Hematopoietic multipotent progenitor cell treated with erythropoietin and hydrocortisone succinate and interleukin-3 and kit ligand, for 15 days (in vitro differentiated cells): ENCODE results near the gene OXGR1.
A peak's percentile ranks its signal among the peaks of the same experiment; 100 is the strongest.

ENCODE experiments used
- DNase-seq: peaks from one replicate; pipeline ENCODE4 v3.0.0-alpha.2; 2015; ENCODE audit warnings: low spot score

Gene OXGR1

DNA sequence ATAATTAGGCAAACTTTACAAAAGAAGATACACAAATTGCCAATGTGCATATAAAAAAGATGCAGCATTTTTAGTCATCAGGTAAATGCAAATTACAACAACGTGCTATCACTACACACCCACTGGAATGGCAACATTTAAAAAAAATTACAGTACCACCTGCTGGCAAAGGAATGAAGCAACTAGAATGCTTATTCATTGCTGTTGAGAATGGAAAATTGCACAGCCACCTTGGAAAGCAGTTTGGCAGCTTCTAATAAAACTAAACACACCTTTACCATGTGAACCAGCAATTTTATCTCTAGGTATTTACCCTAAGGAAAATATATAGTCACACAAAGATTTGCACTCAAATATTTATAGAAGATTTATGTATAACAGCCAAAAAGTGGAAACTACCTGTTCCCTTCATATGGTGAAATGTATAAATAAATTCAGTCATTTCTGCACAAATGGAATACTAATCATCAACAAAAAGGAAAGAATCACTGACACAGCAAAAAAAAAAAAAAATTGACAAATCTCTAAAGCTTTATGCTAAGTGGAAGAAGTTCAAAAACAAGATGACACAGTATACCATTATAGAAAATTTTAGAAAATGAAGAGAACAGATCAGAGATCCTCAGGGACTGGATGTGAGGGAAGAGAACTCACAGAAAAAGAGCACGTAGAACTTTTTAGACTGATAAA lies 30.3 kb downstream of the OXGR1 start:
- no peak for DNase-seq

GRCh38 chr13:96960379-96960778 lies 33.9 kb downstream of the OXGR1 start:
- DNase-seq: no peak

DNA sequence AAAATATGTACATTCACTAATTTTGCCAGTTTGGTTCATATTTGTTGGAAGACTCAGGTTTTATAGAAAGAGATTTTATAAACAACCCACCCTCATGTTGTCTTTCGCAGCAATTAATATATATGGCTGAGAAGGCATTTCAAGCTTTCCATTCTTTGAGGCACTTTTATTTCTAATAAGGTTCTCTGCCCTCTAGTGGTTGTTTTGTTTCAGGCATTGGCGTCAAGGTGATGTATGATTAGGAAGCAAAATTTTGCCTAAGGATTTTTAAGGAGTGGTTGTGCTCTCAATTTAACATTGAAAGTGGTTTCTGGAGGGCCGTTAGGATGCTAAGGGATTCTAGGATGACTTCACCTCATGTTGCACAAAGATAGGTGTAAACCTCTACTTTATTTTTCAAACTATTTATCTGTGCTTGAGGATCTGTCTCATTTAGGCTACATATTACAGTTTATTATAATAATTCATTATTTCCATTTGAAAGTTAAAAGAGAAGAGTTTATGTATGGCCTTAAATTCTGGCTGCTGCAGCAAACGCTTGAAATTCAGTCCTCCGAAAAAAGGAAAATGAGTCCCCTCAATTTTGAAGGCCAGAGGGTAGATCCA lies 35.9 kb downstream of the OXGR1 start:
- DNase-seq: peak; percentile 5

DNA sequence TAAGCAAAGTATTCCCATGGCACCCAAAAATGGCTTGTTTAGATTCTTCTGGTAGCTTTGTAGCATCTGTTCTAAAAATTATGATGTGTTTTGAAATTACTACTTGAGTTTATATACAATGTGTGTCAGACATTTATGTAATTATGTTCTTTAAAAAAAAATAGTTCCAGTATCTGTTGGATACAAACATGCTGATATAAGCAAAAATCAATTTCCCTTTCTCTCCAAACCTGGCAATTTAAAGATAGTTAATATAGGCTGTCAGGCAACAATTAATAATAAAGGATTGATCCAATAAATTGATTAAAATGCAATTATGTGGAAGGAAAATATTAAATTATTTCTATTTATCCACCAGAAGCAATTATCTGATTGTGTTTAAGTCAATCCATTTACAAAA lies 41.7 kb downstream of the OXGR1 start:
- no peak for DNase-seq

DNA sequence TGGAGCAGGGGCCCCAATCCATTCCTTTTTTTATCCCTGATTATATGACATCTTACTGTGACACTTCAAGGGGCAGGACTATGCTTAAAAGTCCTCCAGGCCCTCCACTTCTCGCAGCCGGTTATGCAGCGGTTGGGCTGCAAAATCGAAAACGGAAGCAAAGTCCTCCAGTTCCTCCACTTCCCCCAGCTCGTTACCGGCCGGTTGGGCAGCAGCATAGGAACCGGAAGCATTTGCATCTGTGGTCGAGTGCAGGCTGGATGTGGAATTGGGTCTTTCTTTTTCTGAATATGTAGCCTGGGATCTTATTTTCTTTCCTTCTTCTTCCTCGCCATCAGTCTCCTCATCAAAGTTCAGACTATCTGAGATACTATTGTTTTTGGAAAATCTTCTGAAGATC lies 46.1 kb downstream of the OXGR1 start:
- no peak for DNase-seq

GRCh38 chr13:96947343-96947910 lies 46.8 kb downstream of the OXGR1 start:
- no peak for DNase-seq

DNA sequence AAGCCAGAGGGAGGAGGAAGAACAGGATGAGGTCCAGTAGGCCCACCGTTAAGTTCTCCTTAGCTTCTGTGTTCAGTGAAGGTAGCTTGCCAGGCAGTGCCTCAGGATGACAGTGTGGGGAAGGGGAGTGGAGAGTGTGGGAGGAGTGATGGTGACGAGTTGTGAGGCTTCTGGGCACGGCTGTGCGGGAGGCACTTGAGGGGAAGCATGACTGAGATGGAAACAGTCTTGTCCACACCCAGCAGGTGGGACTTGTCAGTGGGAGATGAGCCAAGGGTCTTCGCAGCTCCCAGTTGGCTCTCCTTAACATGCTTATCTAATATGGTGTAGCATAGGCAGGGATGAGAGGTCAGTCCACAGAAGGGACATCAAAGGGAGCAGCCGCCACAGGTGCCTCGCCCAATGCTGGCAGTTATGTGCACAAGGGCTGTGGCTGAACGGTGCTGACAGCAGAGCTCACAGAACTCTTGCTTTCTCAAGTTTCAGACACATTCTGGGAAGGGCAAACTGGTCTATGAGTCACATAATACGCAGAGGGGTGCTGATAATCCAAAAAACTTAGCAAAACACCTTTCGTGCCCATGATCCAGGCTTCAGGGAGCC lies 47.5 kb downstream of the OXGR1 start:
- no peak for DNase-seq

- no peak for DNase-seq
Observed at GRCh38 chr13:96940961-96941360, 53.3 kb downstream of the OXGR1 start.

DNA sequence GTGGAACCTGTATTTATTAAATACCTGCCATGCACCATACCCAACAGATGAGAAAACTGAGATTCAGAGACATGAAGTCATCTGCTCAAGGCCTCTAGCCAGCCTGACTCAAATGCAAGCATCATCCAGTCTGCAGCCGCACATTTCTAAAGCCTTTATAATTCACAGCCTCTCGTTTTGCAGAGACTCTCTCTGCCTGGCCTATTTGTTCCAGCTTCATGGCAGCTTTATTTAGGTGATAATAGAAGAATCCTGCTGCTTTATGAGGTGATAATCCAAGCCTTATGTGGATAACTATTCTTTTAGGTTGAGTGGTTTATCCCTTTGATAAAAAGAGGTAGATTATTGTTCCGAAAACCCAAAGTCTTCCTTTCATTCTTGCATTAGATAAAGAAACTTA lies 58.4 kb downstream of the OXGR1 start:
- no peak for DNase-seq
